HEK293 (cell line): Measurements from ENCODE around the gene LPGAT1.

Source experiments
- GLI4 ChIP-seq: fragments of 450-650 bp; formaldehyde crosslinking; IDR thresholded peaks from 2 replicates; pipeline ENCODE4 v1.5.1; 2016; ENCODE audit warnings: missing biosample characterization, missing genetic modification characterization
- KLF9 ChIP-seq: fragments of 450-650 bp; formaldehyde crosslinking; IDR thresholded peaks from 2 replicates; pipeline ENCODE4 v1.5.1; 2016; ENCODE audit warnings: missing biosample characterization, missing genetic modification characterization, low read depth
- PBX3 ChIP-seq: sonication (generic); formaldehyde crosslinking; IDR thresholded peaks from 2 replicates; pipeline ENCODE4 v1.8.1; 2022; ENCODE audit warnings: mild to moderate bottlenecking, moderate library complexity, missing genetic modification reagents
- RBAK ChIP-seq: fragments of 450-650 bp; formaldehyde crosslinking; IDR thresholded peaks from 2 replicates; pipeline ENCODE4 v1.5.1; 2016; ENCODE audit warnings: missing biosample characterization, missing genetic modification characterization
- YY1 ChIP-seq: fragments of 450-650 bp; formaldehyde crosslinking; IDR thresholded peaks from 2 replicates; pipeline ENCODE4 v1.5.1; 2018; ENCODE audit warnings: missing biosample characterization, missing genetic modification characterization
- ZBTB21 ChIP-seq: fragments of 450-650 bp; formaldehyde crosslinking; IDR thresholded peaks from 2 replicates; pipeline ENCODE4 v1.5.1; 2017; ENCODE audit warnings: missing biosample characterization, missing genetic modification characterization
- ZNF658 ChIP-seq: fragments of 450-650 bp; formaldehyde crosslinking; IDR thresholded peaks from 2 replicates; pipeline ENCODE4; 2016; ENCODE audit warnings: missing biosample characterization, missing genetic modification characterization
- TF ChIP-seq, protein P1 (sequence below): fragments of 450-650 bp; formaldehyde crosslinking; IDR thresholded peaks from 2 replicates; pipeline ENCODE4 v1.5.1; 2017; ENCODE audit warnings: missing biosample characterization, missing genetic modification characterization
- TF ChIP-seq, protein P2 (sequence below): fragments of 450-650 bp; formaldehyde crosslinking; IDR thresholded peaks from 2 replicates; pipeline ENCODE4 v1.5.1; 2016; ENCODE audit warnings: missing biosample characterization, missing genetic modification characterization
- TF ChIP-seq, protein P3 (sequence below): fragments of 450-650 bp; formaldehyde crosslinking; IDR thresholded peaks from 2 replicates; pipeline ENCODE4 v1.5.1; 2016; ENCODE audit warnings: missing biosample characterization, missing genetic modification characterization

DNA sequence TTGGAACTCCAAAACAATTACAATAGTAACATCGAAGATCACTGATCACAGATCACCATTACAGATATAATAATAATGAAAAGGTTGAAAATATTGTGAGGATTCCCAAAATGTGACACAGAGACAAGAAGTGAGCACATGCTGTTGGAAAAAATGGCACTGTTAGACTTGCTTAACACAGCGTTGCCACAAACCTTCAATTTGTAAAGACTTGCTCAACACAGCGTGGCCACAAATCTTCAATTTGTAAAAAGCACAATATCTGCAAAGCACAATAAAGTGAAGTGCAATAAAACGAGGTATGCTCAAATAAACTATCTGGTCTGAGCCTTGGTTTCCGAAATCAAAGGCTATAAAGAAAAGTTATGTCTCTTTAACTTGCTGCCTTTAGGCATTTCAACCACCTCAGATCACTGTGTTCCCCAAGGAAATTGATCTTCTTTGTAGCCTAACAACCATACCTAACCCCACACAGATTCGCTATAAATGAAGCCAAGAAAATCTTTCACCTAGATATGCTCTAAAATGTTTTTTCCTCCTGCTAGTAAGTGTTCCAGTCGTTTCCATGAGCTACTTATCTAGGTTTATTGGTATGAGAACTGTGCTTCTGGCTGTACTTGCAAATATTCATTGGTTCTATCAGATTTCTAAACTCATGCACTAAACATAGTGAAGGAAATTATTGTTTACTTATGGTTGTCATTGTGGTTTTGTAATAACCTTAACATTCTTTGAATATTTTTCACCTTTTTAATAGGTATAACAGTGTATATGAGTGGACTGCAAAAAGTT lies 13.1 kb upstream of the LPGAT1 start:
- TF ChIP-seq PBX3 (CRISPR knock-in tag) = no peak
- no peak for TF ChIP-seq YY1 (tag by site-specific recombination)
- TF ChIP-seq, protein P1, sequence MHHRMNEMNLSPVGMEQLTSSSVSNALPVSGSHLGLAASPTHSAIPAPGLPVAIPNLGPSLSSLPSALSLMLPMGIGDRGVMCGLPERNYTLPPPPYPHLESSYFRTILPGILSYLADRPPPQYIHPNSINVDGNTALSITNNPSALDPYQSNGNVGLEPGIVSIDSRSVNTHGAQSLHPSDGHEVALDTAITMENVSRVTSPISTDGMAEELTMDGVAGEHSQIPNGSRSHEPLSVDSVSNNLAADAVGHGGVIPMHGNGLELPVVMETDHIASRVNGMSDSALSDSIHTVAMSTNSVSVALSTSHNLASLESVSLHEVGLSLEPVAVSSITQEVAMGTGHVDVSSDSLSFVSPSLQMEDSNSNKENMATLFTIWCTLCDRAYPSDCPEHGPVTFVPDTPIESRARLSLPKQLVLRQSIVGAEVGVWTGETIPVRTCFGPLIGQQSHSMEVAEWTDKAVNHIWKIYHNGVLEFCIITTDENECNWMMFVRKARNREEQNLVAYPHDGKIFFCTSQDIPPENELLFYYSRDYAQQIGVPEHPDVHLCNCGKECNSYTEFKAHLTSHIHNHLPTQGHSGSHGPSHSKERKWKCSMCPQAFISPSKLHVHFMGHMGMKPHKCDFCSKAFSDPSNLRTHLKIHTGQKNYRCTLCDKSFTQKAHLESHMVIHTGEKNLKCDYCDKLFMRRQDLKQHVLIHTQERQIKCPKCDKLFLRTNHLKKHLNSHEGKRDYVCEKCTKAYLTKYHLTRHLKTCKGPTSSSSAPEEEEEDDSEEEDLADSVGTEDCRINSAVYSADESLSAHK = no peak
- TF ChIP-seq, protein P2, sequence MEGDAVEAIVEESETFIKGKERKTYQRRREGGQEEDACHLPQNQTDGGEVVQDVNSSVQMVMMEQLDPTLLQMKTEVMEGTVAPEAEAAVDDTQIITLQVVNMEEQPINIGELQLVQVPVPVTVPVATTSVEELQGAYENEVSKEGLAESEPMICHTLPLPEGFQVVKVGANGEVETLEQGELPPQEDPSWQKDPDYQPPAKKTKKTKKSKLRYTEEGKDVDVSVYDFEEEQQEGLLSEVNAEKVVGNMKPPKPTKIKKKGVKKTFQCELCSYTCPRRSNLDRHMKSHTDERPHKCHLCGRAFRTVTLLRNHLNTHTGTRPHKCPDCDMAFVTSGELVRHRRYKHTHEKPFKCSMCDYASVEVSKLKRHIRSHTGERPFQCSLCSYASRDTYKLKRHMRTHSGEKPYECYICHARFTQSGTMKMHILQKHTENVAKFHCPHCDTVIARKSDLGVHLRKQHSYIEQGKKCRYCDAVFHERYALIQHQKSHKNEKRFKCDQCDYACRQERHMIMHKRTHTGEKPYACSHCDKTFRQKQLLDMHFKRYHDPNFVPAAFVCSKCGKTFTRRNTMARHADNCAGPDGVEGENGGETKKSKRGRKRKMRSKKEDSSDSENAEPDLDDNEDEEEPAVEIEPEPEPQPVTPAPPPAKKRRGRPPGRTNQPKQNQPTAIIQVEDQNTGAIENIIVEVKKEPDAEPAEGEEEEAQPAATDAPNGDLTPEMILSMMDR (tag by site-specific recombination) = no peak
- no peak for TF ChIP-seq ZNF658 (tag by site-specific recombination)
- TF ChIP-seq KLF9 (tag by site-specific recombination) = no peak
- TF ChIP-seq ZBTB21 = no peak
- TF ChIP-seq, protein P3, sequence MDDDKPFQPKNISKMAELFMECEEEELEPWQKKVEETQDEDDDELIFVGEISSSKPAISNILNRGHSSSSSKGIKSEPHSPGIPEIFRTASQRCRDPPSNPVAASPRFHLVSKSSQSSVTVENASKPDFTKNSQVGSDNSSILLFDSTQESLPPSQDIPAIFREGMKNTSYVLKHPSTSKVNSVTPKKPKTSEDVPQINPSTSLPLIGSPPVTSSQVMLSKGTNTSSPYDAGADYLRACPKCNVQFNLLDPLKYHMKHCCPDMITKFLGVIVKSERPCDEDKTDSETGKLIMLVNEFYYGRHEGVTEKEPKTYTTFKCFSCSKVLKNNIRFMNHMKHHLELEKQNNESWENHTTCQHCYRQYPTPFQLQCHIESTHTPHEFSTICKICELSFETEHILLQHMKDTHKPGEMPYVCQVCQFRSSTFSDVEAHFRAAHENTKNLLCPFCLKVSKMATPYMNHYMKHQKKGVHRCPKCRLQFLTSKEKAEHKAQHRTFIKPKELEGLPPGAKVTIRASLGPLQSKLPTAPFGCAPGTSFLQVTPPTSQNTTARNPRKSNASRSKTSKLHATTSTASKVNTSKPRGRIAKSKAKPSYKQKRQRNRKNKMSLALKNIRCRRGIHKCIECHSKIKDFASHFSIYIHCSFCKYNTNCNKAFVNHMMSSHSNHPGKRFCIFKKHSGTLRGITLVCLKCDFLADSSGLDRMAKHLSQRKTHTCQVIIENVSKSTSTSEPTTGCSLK (tag by site-specific recombination) = no peak
- no peak for TF ChIP-seq GLI4
- TF ChIP-seq RBAK (tag by site-specific recombination) = no peak
